K562 (cell line): ENCODE results near the gene USP24. TPM values are rescaled to one million over a fixed set of nuclear protein-coding genes. Genes with fewer than 3 reads are reported as not detected.
A peak's percentile ranks its signal among the peaks of the same experiment; 100 is the strongest.

Source experiments
- ATAC-seq: fragments of 200-7000 bp; cut with Tn5 transposase; 3 replicates; pipeline ENCODE4 v1.9.1; 2020; ENCODE audit warnings: moderate library complexity
- Bru-seq: library from RNA; stranded (reverse); fragments of 400-500 nt; gene quantifications from one replicate; lab custom pipeline; 2021; lab: Mats Ljungman, UMichigan
- BruChase-seq, 2 experiments: library from RNA; stranded (reverse); fragments of 400-500 nt; gene quantifications; one replicate each; lab custom pipeline; 2021; lab: Mats Ljungman, UMichigan
- BruUV-seq: library from RNA; stranded (reverse); fragments of 400-500 nt; replicated peaks from 2 replicates; lab custom pipeline; 2021; lab: Mats Ljungman, UMichigan
- CTCF ChIA-PET: fragments of 300-600 bp; formaldehyde crosslinking; extraction: SDS; loops from one replicate; lab custom pipeline; 2021; ENCODE audit warnings: low intra/inter-chr PET ratio; lab: Yijun Ruan, JAX
- POLR2A ChIA-PET: fragments of 300-600, 350-650 bp; sonication (Branson Sonifier 250); formaldehyde crosslinking; extraction: SDS; loops from one replicate; lab custom pipeline; 2021; ENCODE audit warnings: antibody characterized with exemption, inconsistent platforms; lab: Yijun Ruan, JAX
- DNase-seq, 4 experiments: peaks; one replicate each; pipeline versions ENCODE4 v3.0.0 to v3.0.0-alpha.2; 2011 to 2018; ENCODE audit warnings: low spot score in 3 of 4, mixed read lengths in 3 of 4; ENCODE audit errors: extremely low read depth in 1 of 4
- FAIRE-seq: peaks from 2 replicates; lab custom pipeline; 2011; peaks lifted over from hg19 to GRCh38; lab: Jason Lieb, UNC
- H2AFZ ChIP-seq: 2 replicates; pipeline ENCODE4 v1.6.0; 2011; ENCODE audit warnings: low read depth, low read length, control low read depth, inconsistent platforms
- H3K27ac ChIP-seq: fragments of 200-600 bp; 3 replicates; pipeline ENCODE4 v1.8.0; 2011; ENCODE audit warnings: low read depth, mild to moderate bottlenecking, control low read depth, inconsistent platforms, low read length, moderate library complexity, mixed read lengths; ENCODE audit errors: extremely low read depth
- H3K27me3 ChIP-seq, 2 experiments: fragments of 300-600 bp in 1 of 2; 2 replicates in 1 of 2; 3 replicates in 1 of 2; pipeline versions ENCODE4 v1.6.0 to v1.8.0; 2011; ENCODE audit warnings: inconsistent platforms in 2 of 2, low read length in 2 of 2, mild to moderate bottlenecking in 1 of 2, mixed read lengths in 1 of 2, moderate library complexity in 1 of 2; ENCODE audit not compliant: control insufficient read depth in 2 of 2, insufficient read depth in 2 of 2
- H3K36me3 ChIP-seq: fragments of 300-600 bp; 3 replicates; pipeline ENCODE4 v1.8.0; 2011; ENCODE audit warnings: mild to moderate bottlenecking, low read length, inconsistent platforms; ENCODE audit not compliant: control insufficient read depth, insufficient read depth
- H3K4me1 ChIP-seq, 2 experiments: fragments of 200-600 bp in 1 of 2; replicated peaks in 1 of 2; 2 replicates in 1 of 2; 3 replicates in 1 of 2; pipeline versions ENCODE4 v1.5.1 to v1.8.0; 2011; ENCODE audit warnings: inconsistent platforms in 2 of 2, low read length in 2 of 2, mild to moderate bottlenecking in 1 of 2, mixed read lengths in 1 of 2, moderate library complexity in 1 of 2; ENCODE audit not compliant: control insufficient read depth in 2 of 2, insufficient read depth in 2 of 2
- H3K4me2 ChIP-seq: 2 replicates; pipeline ENCODE4 v1.6.1; 2011; ENCODE audit warnings: low read length, control low read depth, inconsistent platforms, mixed read lengths; ENCODE audit not compliant: insufficient read depth
- H3K4me3 ChIP-seq: fragments of 200-600 bp; sonication (generic), shearing (Covaris generic); 2 replicates; pipeline ENCODE4 v1.5.1; 2016; ENCODE audit warnings: control low read depth, inconsistent platforms
- H3K79me2 ChIP-seq: fragments of 200-600 bp; 3 replicates; pipeline ENCODE4 v1.8.0; 2011; ENCODE audit warnings: low read length, inconsistent platforms; ENCODE audit not compliant: control insufficient read depth, insufficient read depth
- H3K9ac ChIP-seq, 2 experiments: 2 replicates each; pipeline versions ENCODE4 v1.6.0 to v1.6.1; 2011; ENCODE audit warnings: low read depth in 2 of 2, low read length in 2 of 2, control low read depth in 1 of 2, inconsistent platforms in 1 of 2, mild to moderate bottlenecking in 1 of 2, mixed read lengths in 1 of 2; ENCODE audit not compliant: insufficient read depth in 1 of 2
- H3K9me1 ChIP-seq: one replicate; pipeline ENCODE4 v1.6.0; 2011; ENCODE audit warnings: inconsistent platforms, mild to moderate bottlenecking, low read length, moderate library complexity; ENCODE audit not compliant: control insufficient read depth, insufficient read depth
- H3K9me3 ChIP-seq: replicated peaks from 2 replicates; pipeline ENCODE4 v1.5.1; 2011; ENCODE audit warnings: low read depth, low read length, inconsistent platforms; ENCODE audit not compliant: control insufficient read depth, insufficient read depth
- H4K20me1 ChIP-seq: replicated peaks from 2 replicates; pipeline ENCODE4 v1.6.1; 2011; ENCODE audit warnings: low read length, inconsistent platforms, mixed read lengths; ENCODE audit not compliant: control insufficient read depth, insufficient read depth
- BHLHE40 ChIP-seq: IDR thresholded peaks from 2 replicates; pipeline ENCODE4 v1.6.1; 2011; ENCODE audit warnings: low read length, improper control_type of control experiment
- BRD9 ChIP-seq: fragments of 450-650 bp; IDR thresholded peaks from 2 replicates; pipeline ENCODE4 v1.6.1; 2018; ENCODE audit warnings: low read depth; ENCODE audit not compliant: partially characterized antibody
- CREB1 ChIP-seq, 2 experiments: sonication (generic) in 1 of 2; formaldehyde crosslinking in 1 of 2; IDR thresholded peaks; 2 replicates each; pipeline versions ENCODE4 v1.6.1 to v1.8.0; 2012 to 2022; ENCODE audit warnings: inconsistent platforms in 1 of 2, mild to moderate bottlenecking in 1 of 2, missing genetic modification reagents in 1 of 2, moderate library complexity in 1 of 2
- E2F5 ChIP-seq: sonication (generic); formaldehyde crosslinking; IDR thresholded peaks from 2 replicates; pipeline ENCODE4 v1.8.0; 2022; ENCODE audit warnings: mild to moderate bottlenecking, missing genetic modification reagents
- GABPA ChIP-seq: fragments of 200-800 bp; sonication (Bioruptor generic); conservative IDR thresholded peaks from 2 replicates; pipeline ENCODE4 v1.6.1; 2016; ENCODE audit warnings: low read depth, missing genetic modification characterization, missing compliant biosample characterization
- PHF8 ChIP-seq: fragments of 200-600 bp; sonication (generic); IDR thresholded peaks from 2 replicates; pipeline ENCODE4 v1.6.1; 2012; ENCODE audit warnings: mixed run types, mild to moderate bottlenecking, inconsistent platforms, low read length, moderate library complexity, borderline replicate concordance
- SUPT5H ChIP-seq: fragments of 450-650 bp; IDR thresholded peaks from 2 replicates; pipeline ENCODE4 v1.6.1; 2016
- TARDBP ChIP-seq: fragments of 450-650 bp; IDR thresholded peaks from 2 replicates; pipeline ENCODE4 v1.6.1; 2016
- XRCC4 ChIP-seq: IDR thresholded peaks from one replicate; pipeline ENCODE4 v1.6.1; 2011; ENCODE audit not compliant: insufficient read depth, insufficient read length; ENCODE audit errors: extremely low read depth
- ZNF311 ChIP-seq: fragments of 250-450 bp; sonication (Bioruptor Pico); IDR thresholded peaks from 2 replicates; pipeline ENCODE4 v1.4.0; 2020; ENCODE audit warnings: mild to moderate bottlenecking, moderate library complexity
- ZNF589 ChIP-seq: fragments of 200-800 bp; sonication (Bioruptor generic); IDR thresholded peaks from 2 replicates; pipeline ENCODE4 v1.6.1; 2016; ENCODE audit warnings: low read depth, missing genetic modification characterization, missing compliant biosample characterization
- WGBS: fragments of 100-300 bp; shearing (Covaris generic); methylation state at CpG from one replicate; pipeline ENCODE4 v1.1.6; 2016; ENCODE audit warnings: low coverage, mixed read lengths; ENCODE audit not compliant: insufficient coverage; ENCODE audit errors: missing lambda C conversion rate; 5-methylcytosine and 5-hydroxymethylcytosine counted together
- in situ Hi-C: fragments of 300-500 bp; cut with MboI; formaldehyde crosslinking; loops from 4 replicates; pipeline ENCODE4 v1.15.0; 2018; ENCODE audit warnings: inconsistent platforms, mixed read lengths
- intact Hi-C: fragments of 100-400 bp; cut with micrococcal nuclease; formaldehyde crosslinking; loops from 2 replicates; pipeline ENCODE4 v1.14.2; 2022
- long read RNA-seq, 3 experiments: library from polyadenylated mRNA in 2 of 3; library from RNA in 1 of 3; unstranded in 2 of 3; stranded (forward) in 1 of 3; transcript quantifications; one replicate each; pipeline ENCODE4 v2.0.0, GENCODE V29; 2019 to 2022
- polyA minus RNA-seq, 3 experiments: library from RNA; depleted of rRNA, polyadenylated mRNA; stranded (reverse); fragments of >200 nt; gene quantifications; 2 replicates each; pipeline ENCODE4 v1.2.3, GENCODE V29; 2011
- polyA plus RNA-seq, 8 experiments: library from polyadenylated mRNA; depleted of rRNA in 4 of 8; stranded (reverse) in 5 of 8; unstranded in 3 of 8; fragments of >200 nt; fragmentation: Nextera tagmentation in 2 of 8; fragmentation: Illumina TruSeq in 1 of 8; extraction: Ambion mirVana in 2 of 8; extraction: Trizol in 1 of 8; gene quantifications; 2 replicates each; pipeline versions ENCODE4 v1.2.1 to v1.2.3, GENCODE V29; 2011 to 2014; ENCODE audit warnings: inconsistent platforms in 1 of 8, missing spikeins in 1 of 8
- total RNA-seq, 7 experiments: library from RNA; depleted of rRNA in 6 of 7; stranded (reverse); fragments of >200 nt in 6 of 7; fragmentation: Illumina TruSeq in 2 of 7; extraction: Trizol in 2 of 7; gene quantifications; 2 replicates each; pipeline versions ENCODE4 v1.2.1 to v1.2.3, GENCODE V29; 2011 to 2021; ENCODE audit warnings: low replicate concordance in 1 of 7

The USP24 gene, protein sequence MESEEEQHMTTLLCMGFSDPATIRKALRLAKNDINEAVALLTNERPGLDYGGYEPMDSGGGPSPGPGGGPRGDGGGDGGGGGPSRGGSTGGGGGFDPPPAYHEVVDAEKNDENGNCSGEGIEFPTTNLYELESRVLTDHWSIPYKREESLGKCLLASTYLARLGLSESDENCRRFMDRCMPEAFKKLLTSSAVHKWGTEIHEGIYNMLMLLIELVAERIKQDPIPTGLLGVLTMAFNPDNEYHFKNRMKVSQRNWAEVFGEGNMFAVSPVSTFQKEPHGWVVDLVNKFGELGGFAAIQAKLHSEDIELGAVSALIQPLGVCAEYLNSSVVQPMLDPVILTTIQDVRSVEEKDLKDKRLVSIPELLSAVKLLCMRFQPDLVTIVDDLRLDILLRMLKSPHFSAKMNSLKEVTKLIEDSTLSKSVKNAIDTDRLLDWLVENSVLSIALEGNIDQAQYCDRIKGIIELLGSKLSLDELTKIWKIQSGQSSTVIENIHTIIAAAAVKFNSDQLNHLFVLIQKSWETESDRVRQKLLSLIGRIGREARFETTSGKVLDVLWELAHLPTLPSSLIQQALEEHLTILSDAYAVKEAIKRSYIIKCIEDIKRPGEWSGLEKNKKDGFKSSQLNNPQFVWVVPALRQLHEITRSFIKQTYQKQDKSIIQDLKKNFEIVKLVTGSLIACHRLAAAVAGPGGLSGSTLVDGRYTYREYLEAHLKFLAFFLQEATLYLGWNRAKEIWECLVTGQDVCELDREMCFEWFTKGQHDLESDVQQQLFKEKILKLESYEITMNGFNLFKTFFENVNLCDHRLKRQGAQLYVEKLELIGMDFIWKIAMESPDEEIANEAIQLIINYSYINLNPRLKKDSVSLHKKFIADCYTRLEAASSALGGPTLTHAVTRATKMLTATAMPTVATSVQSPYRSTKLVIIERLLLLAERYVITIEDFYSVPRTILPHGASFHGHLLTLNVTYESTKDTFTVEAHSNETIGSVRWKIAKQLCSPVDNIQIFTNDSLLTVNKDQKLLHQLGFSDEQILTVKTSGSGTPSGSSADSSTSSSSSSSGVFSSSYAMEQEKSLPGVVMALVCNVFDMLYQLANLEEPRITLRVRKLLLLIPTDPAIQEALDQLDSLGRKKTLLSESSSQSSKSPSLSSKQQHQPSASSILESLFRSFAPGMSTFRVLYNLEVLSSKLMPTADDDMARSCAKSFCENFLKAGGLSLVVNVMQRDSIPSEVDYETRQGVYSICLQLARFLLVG (N-terminal part only)
- 62.0 and 200 TPM in 2 replicates for total RNA-seq (2011; cell fraction: chromatin; rRNA removed; ENCODE audit: low replicate concordance)
- 24.7 and 42.9 TPM in 2 replicates for total RNA-seq (2011; cell fraction: nucleolus; rRNA removed)
- total RNA-seq (2011; cell fraction: nucleoplasm; rRNA removed): 66.4 and 102 TPM in 2 replicates
- total RNA-seq (2014; rRNA removed) (33.9 and 36.8 TPM in 2 replicates), total RNA-seq (2014; rRNA removed; fragmentation: Illumina TruSeq; extraction: Trizol) (54.5 and 56.4 TPM in 2 replicates), total RNA-seq (2015; rRNA removed; fragmentation: Illumina TruSeq; extraction: Trizol) (57.6 and 62.6 TPM in 2 replicates), total RNA-seq (2021) (40.5 and 43.4 TPM in 2 replicates), polyA plus RNA-seq (2011; rRNA removed) (22.0 and 31.3 TPM in 2 replicates), polyA plus RNA-seq (2014; fragmentation: Illumina TruSeq; extraction: Trizol) (38.2 and 43.5 TPM in 2 replicates), polyA plus RNA-seq (2014; fragmentation: Nextera tagmentation; extraction: Ambion mirVana) (10 to 100 TPM in 1 of 2 experiments, 1 to 10 TPM in 1; 7.7 to 14.1 TPM), polyA plus RNA-seq (2014; rRNA removed) (25.7 and 32.9 TPM in 2 replicates), polyA minus RNA-seq (2011; rRNA and poly(A)+ RNA removed) (109 and 122 TPM in 2 replicates), Bru-seq, nascent RNA (percentile 90 among the genes with signal in this experiment), BruChase-seq, experiment 1, labeled RNA remaining after a 2-hour chase (percentile 93 among the genes with signal in this experiment), BruChase-seq, experiment 2, labeled RNA remaining after a 6-hour chase (percentile 94 among the genes with signal in this experiment)
- polyA plus RNA-seq (2011; cell fraction: cytosol; rRNA removed): 14.2 and 17.7 TPM in 2 replicates
- polyA plus RNA-seq (2011; cell fraction: nucleus; rRNA removed): 47.1 and 49.3 TPM in 2 replicates
- 23.4 and 27.9 TPM in 2 replicates for polyA plus RNA-seq (2012)
- polyA minus RNA-seq (2011; cell fraction: cytosol; rRNA and poly(A)+ RNA removed): 32.7 and 45.0 TPM in 2 replicates
- polyA minus RNA-seq (2011; cell fraction: nucleus; rRNA and poly(A)+ RNA removed): 65.6 and 111 TPM in 2 replicates
- long read RNA-seq, experiment 1, full-length matches to known transcripts: 3 of 53 reads
- long read RNA-seq, experiment 1, partial matches to known transcripts: 45 of 53 reads
- long read RNA-seq, experiment 1, other reads (novel, unspliced or antisense): 5 of 53 reads
- long read RNA-seq, experiment 2, partial matches to known transcripts: 5 of 29 reads
- long read RNA-seq, experiment 2, other reads (novel, unspliced or antisense): 24 of 29 reads
- long read RNA-seq, experiment 3, partial matches to known transcripts: 1 of 2 reads
- long read RNA-seq, experiment 3, other reads (novel, unspliced or antisense): 1 of 2 reads

DNA sequence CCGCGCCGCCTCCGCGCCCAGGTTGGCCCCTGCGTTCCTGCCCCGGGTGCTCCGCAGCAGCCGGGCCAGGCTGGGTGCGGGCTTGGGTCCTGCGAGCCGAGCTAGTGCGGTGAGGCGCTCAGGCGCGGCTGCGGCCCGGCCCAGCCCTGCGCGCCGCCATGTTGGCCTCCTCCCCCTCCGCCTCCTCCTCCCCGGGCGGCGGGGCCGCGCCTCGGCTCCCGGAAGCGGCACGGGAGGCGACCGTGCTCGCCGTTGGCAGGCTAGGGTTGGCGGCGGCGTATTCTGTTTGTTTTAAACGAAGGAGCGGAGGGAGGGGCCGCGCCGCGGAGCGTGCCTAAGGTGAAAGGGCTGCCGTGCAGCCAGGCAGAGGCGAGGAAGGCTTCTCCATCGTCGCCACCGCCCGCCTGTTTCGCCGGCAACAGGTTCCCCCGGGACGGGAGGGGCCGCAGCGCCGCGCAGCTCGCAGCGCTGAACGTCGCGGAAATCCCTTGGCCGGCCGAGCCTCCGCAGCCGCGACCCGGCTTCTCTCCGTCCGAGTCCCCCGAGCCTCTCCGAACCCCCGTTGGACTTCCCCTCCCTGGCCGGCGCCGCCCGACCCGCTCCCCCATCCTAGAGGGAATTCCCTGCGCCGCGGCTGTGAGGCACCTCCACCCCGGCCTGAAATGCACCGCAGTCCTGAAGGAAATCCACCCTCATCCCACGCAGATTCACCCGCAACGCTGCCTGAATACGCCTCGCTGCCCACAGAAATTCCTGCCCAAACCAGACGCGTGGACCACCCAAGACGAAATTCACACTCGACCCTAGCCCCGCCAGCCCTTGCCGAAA lies at the start of gene USP24:
Gene USP24 (minus strand): TSS at position 171 of the 828 bp plus-strand sequence. CDS start 251 bp downstream, outside the sequence.
- Histone ChIP-seq H3K9me3 (no peaks in the 10 kb centered on the region), H3K4me3 (peak within 1 kb of the TSS; percentile 80), H3K9me1 (no peaks in the 10 kb centered on the region), H3K79me2 (peaks cover 64% of the 10 kb centered on the region), H3K4me1 (peaks cover 15 to 31% of the 10 kb centered on the region in 2 experiments), H3K9ac (peak within 1 kb of the TSS; percentile 91 to 100), H3K27me3 (no peaks in the 10 kb centered on the region), H2AFZ (peak within 1 kb of the TSS; percentile 90), H3K27ac (peak within 1 kb of the TSS; percentile 94), H3K4me2 (peak within 1 kb of the TSS; percentile 84), H4K20me1 (no peaks in the 10 kb centered on the region), H3K36me3 (peaks cover 13% of the 10 kb centered on the region)
- no TSS peak for BruUV-seq
- ATAC-seq (peak; percentile 83), DNase-seq (peak; percentile 81 to 90 (median 85)), FAIRE-seq (no peak)
- in situ Hi-C loops: no loop called here
- ChIA-PET CTCF (no interaction called here), POLR2A (interaction anchor here (0.7 to 3.9 kb wide), 4 partner anchors 10 to 58 kb away, joined by 3 to 23 read pairs (median 4); no protein-coding TSS in a partner anchor)
- under 1% methylated on average over 79 of the region's 96 CpGs for WGBS
- intact Hi-C loops: loop anchor here (2.0 kb wide), 1 partner anchor 69 kb away; no protein-coding TSS in a partner anchor
- peak; percentile 85 for TF ChIP-seq GABPA (tag)
- TF ChIP-seq TARDBP: no peak
- TF ChIP-seq ZNF589 (CRISPR knock-in tag): no peak
- peak; percentile 91 for TF ChIP-seq PHF8
- TF ChIP-seq XRCC4: no peak
- TF ChIP-seq ZNF311: no peak
- TF ChIP-seq E2F5 (CRISPR knock-in tag): no peak
- TF ChIP-seq BHLHE40: peak; percentile 95
- TF ChIP-seq BRD9: no peak
- peak; percentile 85 for TF ChIP-seq SUPT5H
- TF ChIP-seq CREB1 (IDR thresholded peaks at IDR 0.05): no peak
- TF ChIP-seq CREB1 (CRISPR knock-in tag; IDR thresholded peaks at IDR 0.05): no peak
